ENCODE data around the gene RPL6.

DNA sequence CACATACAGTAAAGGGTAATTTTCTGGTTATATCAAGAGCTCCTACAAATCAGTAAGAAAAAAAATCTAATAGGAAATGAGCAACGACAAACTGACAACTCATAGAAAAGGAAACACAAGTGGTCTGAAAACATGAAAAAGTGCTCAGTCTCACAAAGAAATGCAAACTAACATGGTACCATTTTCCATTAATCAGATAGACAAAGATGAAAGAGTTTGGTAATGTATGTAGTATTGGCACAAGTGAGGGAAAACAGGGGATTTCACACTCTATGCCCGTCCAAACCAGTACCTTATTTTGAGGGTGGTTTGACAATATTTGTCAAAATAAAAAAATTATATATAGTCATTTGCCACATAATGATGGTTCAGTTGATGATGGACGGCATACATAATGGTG is 22.6 kb upstream of the RPL6 start:
- TF ChIP-seq POLR2A (IDR thresholded peaks at IDR 0.05), result no peak
- TF ChIP-seq, protein P1, sequence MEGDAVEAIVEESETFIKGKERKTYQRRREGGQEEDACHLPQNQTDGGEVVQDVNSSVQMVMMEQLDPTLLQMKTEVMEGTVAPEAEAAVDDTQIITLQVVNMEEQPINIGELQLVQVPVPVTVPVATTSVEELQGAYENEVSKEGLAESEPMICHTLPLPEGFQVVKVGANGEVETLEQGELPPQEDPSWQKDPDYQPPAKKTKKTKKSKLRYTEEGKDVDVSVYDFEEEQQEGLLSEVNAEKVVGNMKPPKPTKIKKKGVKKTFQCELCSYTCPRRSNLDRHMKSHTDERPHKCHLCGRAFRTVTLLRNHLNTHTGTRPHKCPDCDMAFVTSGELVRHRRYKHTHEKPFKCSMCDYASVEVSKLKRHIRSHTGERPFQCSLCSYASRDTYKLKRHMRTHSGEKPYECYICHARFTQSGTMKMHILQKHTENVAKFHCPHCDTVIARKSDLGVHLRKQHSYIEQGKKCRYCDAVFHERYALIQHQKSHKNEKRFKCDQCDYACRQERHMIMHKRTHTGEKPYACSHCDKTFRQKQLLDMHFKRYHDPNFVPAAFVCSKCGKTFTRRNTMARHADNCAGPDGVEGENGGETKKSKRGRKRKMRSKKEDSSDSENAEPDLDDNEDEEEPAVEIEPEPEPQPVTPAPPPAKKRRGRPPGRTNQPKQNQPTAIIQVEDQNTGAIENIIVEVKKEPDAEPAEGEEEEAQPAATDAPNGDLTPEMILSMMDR (IDR thresholded peaks at IDR 0.05), result no peak
- TF ChIP-seq POLR2AphosphoS5 (IDR thresholded peaks at IDR 0.05), result no peak
